A172 (cell line): Measurements from ENCODE around the gene CNTROB. TPM values are rescaled to one million over a fixed set of nuclear protein-coding genes. Genes with fewer than 3 reads are reported as not detected.
A peak's percentile ranks its signal among the peaks of the same experiment; 100 is the strongest.

Source experiments
- DNase-seq: peaks from one replicate; pipeline ENCODE4 v3.0.0-alpha.2; 2015; ENCODE audit warnings: low spot score
- total RNA-seq: library from RNA; depleted of rRNA; stranded (reverse); fragments of >200 nt; shearing (Covaris generic); gene quantifications from 2 replicates; pipeline ENCODE4 v1.2.3, GENCODE V29; 2014; rRNA removed

Gene CNTROB
- total RNA-seq, 1 experiment from 2014 or later = 34.5 TPM

GRCh38 chr17:7982666-7983065 is 50.7 kb downstream of the CNTROB start:
- DNase-seq = peak; percentile 42

DNA sequence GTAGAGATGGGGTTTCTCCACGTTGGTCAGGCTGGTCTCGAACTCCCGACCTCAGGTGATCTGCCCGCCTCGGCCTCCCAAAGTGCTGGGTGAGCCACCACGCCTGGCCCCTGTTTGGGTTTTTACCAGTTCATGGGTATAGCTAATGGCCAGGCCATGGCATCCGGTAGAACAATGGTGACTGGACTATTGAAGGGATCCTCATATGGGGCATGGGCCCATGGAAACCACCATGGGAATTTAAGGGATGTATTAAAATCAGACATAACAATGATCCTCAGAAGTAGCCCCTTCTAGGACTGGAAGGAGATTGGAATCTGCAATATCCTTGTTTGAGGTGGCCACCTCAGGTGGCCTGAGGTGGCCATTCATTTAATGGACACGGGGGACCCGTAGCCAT is 52.9 kb downstream of the CNTROB start:
- DNase-seq = no peak

DNA sequence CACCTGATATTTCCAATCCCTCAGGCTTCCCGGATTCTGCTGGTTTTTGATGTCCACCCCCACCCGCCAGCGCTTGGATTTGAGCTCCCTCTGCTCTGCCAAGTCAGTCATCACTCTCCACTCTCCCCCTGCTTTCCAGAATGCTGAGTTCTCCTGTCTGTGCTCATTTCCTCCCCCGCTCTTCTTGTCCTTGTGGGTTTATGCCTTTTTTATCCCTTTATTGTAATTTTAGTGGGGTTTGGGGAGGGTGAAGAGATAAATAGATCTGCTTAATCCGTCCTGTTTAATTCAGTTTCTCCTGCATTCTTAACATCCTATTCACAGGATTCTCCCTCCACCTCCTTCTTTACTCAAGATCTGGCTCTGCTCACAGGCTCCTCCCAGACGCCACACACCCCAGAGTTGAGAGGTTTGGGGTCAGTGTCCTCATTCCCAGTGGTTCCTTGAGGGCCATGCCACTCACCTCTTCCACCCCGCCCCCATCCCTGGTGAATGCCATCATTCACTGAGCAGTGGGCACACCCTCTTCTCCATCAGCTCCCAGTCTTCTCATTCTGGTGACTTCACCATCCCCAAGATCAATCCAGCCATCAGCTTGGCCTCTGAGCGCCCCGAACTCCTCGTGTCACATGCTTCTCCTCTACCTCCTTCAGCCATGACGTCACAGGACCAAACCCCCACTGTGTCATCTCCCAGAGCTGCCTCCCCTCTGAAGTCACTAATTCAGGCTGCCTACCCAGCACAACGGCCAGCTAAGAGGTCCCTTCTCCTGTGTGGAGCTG is 55.3 kb downstream of the CNTROB start:
- no peak for DNase-seq

- DNase-seq = peak; percentile 85
Measured at GRCh38 chr17:7988750-7989178, 56.8 kb downstream of the CNTROB start.

- peak; percentile 63 for DNase-seq
Measured at GRCh38 chr17:7989781-7990655, 58.0 kb downstream of the CNTROB start.

GRCh38 chr17:7992516-7992915 is 60.5 kb downstream of the CNTROB start:
- peak; percentile 79 for DNase-seq

DNA sequence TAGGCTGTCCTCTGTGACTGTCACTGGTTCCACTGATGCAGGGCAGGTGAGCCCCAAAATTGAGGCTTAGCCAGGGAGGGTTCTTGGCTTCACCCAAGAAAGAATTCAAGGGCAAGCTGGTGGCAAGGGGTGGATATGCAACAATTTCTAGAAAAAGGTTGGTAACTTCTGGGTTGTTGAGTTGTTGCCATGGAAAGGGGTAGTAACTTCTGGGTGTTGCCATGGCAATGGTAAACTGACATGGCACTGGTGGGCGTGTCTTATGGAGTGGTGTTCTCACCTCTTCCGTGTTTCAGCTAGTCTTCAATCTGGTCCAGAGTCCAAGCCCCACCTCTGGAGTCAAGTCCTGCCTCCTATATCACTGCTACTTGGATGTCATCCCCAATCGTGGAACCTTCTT is 60.9 kb downstream of the CNTROB start:
- no peak for DNase-seq

DNA sequence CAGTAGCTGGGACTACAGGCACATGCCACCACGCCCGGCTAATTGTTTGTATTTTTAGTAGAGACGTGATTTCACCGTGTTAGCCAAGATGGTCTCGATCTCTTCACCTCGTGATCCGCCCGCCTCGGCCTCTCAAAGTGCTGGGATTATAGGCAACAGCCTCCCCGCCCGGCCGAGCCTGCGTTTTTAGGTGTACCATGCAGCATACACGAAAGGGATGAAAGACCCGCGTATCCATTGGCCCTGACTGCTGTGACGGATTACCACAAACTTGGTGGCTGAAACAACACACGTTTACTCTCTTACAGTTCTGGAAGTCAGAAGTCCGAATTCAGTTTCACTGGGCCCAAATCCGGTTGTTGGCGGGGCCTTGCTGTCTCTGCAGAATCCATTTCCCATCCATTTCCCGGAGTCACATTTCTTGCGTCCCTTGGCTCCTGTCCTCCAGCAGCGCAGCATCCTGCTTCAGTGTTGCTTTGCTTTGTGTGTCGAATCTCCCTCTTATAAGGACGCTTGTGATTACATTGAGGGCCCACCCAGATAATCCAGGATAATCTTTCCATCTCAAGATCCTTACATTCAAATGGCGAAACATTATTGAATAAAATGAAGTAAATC is 62.1 kb downstream of the CNTROB start:
- DNase-seq = no peak

DNA sequence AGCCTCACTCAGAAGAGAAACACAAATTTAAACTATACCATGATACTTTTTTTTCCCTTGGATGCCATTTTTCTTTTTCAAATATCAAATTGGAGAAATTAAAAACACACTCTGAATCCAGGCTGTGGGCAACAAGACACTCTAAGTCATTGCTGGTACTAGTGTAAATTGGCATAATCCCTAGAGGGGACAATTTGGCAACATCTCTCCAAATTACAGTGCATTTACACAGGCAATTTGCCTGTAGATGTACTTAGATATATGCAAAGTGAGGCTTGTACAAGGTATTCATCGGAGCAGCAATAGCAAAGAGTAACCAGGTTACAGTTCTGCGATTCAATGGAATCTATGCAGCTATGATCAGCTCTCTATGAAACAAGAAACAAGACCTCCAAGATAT is 63.7 kb downstream of the CNTROB start:
- no peak for DNase-seq

- DNase-seq = peak; percentile 64
Measured at GRCh38 chr17:7997186-7997585, 65.2 kb downstream of the CNTROB start.

Other genes starting within 250 kb of the CNTROB start
- 99.3 and 107 TPM in 2 replicates for gene TP53, start 244.7 kb upstream of the CNTROB start, total RNA-seq
- 26.0 and 27.4 TPM in 2 replicates for gene WRAP53, start 243.7 kb upstream of the CNTROB start, total RNA-seq
- gene EFNB3, start 227.0 kb upstream of the CNTROB start, total RNA-seq = 7.6 and 11.3 TPM in 2 replicates
- gene DNAH2, start 214.5 kb upstream of the CNTROB start, total RNA-seq = 0.17 TPM in 2 replicates
- gene KDM6B, start 98.0 kb upstream of the CNTROB start, total RNA-seq = 0.16 and 0.93 TPM in 2 replicates
- gene TMEM88, start 77.1 kb upstream of the CNTROB start, total RNA-seq = not detected in 2 replicates
- 200 and 243 TPM in 2 replicates for gene NAA38, start 74.6 kb upstream of the CNTROB start, total RNA-seq
- 15.7 and 18.4 TPM in 2 replicates for gene CYB5D1, start 74.2 kb upstream of the CNTROB start, total RNA-seq
- gene CHD3, start 43.4 kb upstream of the CNTROB start, total RNA-seq = 89.2 and 104 TPM in 2 replicates
- 1.5 and 1.8 TPM in 2 replicates for gene RNF227, start 15.9 kb upstream of the CNTROB start, total RNA-seq
- 0.38 and 0.55 TPM in 2 replicates for gene KCNAB3, start 2.4 kb upstream of the CNTROB start, total RNA-seq
- gene TRAPPC1, start 260 bp upstream of the CNTROB start, total RNA-seq = 54.2 and 64.2 TPM in 2 replicates
- not detected in 2 replicates for gene GUCY2D, start 70.4 kb downstream of the CNTROB start, total RNA-seq
- gene ALOX15B, start 106.9 kb downstream of the CNTROB start, total RNA-seq = 0.14 TPM in 1 of 2 replicates, not detected in the other
- gene ALOX12B, start 155.5 kb downstream of the CNTROB start, total RNA-seq = not detected in 2 replicates
- gene ALOXE3, start 186.3 kb downstream of the CNTROB start, total RNA-seq = 0.05 TPM in 1 of 2 replicates, not detected in the other
- not detected in 2 replicates for gene HES7, start 191.9 kb downstream of the CNTROB start, total RNA-seq
- gene PER1, start 220.2 kb downstream of the CNTROB start, total RNA-seq = 6.9 and 7.5 TPM in 2 replicates
- 1.9 and 4.3 TPM in 2 replicates for gene VAMP2, start 230.7 kb downstream of the CNTROB start, total RNA-seq
- 35.8 and 39.3 TPM in 2 replicates for gene TMEM107, start 244.2 kb downstream of the CNTROB start, total RNA-seq